ENCODE results near the gene PARP15.
A peak's percentile ranks its signal among the peaks of the same experiment; 100 is the strongest.
"Not testable (repeated sequence)": the region's sequence is repeated elsewhere in the genome, so short reads cannot be mapped to it uniquely, and the experiment has no call there.

DNA sequence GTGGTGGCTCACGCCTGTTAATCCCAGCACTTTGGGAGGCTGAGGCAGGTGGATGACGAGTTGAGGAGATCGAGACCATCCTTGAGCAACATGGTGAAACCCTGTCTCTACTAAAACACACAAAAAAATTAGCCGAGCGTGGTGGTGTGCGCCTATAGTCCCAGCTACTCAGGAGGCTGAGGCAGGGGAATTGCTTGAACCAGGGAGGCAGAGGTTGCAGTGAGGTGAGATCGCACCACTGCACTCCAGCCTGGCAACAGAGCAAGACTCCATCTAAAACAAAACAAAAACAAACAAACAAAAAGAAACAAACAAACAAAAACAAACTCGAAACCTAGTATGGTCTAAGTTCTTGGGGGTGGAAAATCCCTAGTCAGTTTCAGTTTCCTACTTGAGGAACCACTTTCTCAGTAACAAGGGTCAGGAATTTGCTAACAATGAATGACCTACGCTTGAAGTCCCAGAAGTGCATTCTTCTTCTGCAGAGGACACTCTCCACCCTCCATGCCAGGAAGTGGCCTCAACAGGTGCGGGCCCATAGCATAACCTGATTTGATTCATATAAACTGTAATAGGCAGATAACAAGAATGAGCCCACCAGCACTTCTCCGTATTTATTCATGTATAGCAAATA lies 105.4 kb downstream of the PARP15 start:
- TF ChIP-seq, protein P1, sequence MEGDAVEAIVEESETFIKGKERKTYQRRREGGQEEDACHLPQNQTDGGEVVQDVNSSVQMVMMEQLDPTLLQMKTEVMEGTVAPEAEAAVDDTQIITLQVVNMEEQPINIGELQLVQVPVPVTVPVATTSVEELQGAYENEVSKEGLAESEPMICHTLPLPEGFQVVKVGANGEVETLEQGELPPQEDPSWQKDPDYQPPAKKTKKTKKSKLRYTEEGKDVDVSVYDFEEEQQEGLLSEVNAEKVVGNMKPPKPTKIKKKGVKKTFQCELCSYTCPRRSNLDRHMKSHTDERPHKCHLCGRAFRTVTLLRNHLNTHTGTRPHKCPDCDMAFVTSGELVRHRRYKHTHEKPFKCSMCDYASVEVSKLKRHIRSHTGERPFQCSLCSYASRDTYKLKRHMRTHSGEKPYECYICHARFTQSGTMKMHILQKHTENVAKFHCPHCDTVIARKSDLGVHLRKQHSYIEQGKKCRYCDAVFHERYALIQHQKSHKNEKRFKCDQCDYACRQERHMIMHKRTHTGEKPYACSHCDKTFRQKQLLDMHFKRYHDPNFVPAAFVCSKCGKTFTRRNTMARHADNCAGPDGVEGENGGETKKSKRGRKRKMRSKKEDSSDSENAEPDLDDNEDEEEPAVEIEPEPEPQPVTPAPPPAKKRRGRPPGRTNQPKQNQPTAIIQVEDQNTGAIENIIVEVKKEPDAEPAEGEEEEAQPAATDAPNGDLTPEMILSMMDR (IDR thresholded peaks at IDR 0.05), result not testable (repeated sequence)
- TF ChIP-seq POLR2A (IDR thresholded peaks at IDR 0.05), result not testable (repeated sequence)
- peak in 3 of 4 donors; percentile 16 to 96 (median 78) for TF ChIP-seq EP300 (IDR thresholded peaks at IDR 0.05)
